NCI-H2081 treated with DMSO at 0.1 percent for 48 hours (cell line): Measurements from ENCODE around the gene CCDC50.

Experiments used
- DNase-seq: peaks from one replicate; lab custom pipeline; 2025; lab: John Stamatoyannopoulos, UW

The CCDC50 gene

DNA sequence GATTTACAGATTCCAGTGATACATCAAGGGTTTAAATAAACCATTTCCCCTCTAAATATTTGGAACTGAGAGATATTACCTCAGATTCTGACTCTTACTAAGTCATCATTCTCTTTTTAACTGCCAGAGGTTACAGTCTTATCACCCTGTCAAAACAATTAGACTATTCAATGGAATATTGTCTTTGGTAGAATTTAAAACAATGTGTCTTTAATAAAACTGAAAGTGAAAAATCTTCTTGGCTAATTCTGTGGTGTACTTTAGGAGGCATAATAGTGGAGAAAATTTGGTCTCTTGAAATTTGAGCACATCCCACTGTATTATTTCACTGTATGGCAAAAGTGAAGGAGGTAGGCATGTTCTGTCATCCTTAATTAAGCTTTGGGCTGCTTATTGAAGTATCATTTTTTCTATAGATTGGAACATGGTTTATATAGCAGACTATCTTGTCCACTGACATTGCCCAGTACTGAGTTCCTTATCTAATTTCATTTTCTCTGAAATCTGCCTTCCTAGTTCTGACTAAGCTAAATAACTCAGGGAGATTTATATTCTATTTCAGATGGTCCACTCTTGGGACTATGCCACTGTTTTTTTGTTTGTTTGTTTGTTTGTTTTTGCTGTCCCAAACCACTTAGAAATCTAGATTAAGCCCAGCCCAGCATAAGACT, 49.1 kb downstream of the CCDC50 start:
- DNase-seq = no peak

DNA sequence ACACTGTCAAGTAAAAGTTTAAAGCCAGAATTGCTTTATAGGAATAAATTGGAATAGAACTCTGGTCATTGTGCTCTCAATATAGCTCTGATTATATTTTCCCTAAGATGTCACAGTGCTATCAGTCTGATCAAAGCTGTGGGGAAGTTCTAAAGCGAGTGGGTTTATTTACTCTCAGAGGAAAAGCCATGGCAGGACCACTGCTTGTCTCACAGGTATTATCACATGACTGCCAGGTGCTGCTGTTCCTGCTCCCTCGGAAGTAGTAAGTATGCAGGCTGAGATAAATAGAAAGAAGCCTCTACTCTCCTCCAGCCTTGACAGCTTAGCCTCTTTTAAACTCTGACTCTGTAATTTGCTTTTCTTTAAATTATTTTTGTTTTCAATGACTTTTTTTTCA, 50.3 kb downstream of the CCDC50 start:
- DNase-seq = no peak

DNA sequence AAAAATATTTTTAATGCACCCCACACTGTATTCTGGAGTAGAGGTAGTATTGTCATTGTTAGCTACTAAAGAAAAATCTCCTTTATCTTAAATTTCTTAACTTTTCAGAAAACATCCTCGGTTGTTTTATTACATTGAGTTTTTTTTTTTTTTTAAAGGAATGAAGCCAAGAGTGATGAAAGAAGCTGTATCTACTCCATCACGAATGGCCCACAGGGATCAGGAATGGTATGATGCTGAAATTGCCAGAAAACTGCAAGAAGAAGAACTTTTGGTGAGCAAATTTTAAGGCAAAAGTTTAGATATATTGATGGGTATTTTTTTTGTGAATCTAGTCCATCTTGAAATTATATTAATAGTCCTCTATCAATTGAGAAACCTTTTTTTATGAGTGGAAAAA, 50.8 kb downstream of the CCDC50 start:
- DNase-seq = no peak

DNA sequence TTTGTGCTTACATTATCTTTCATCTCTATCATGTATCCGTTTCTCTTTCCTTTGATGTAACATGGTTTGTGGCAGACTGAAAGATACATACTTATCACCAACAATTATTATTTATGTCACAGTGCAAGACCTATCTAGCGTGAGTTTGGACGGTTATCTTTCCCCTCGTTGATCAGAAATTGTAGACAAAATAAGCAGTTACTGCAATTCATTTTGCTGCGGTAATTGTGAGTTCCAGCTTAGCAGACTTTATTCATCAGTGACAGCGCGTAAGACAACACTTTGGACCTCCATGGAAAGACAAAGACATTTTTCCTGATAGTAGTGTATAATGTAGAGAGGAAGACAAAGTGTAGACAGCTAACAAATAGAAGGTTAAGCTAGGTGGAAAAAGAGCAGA, 52.1 kb downstream of the CCDC50 start:
- no peak for DNase-seq

DNA sequence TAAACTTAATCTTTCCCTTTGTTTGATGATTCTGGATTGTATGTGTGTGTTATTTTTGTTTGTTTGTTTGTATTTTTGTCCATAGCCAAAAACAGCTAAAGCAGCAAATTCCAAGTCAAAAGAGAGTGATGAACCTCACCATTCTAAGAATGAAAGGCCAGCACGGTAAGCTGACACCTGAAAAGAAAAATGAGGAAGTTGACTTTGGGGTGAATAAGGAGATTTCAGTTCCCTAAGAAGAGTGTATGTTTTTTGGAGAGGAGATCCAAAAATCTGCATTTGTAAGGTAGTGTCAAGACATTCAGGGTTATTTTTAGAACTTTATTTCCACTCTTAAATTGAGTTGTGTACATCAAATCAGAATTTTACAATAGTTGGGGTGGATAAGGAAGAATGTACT, 53.5 kb downstream of the CCDC50 start:
- DNase-seq = no peak

DNA sequence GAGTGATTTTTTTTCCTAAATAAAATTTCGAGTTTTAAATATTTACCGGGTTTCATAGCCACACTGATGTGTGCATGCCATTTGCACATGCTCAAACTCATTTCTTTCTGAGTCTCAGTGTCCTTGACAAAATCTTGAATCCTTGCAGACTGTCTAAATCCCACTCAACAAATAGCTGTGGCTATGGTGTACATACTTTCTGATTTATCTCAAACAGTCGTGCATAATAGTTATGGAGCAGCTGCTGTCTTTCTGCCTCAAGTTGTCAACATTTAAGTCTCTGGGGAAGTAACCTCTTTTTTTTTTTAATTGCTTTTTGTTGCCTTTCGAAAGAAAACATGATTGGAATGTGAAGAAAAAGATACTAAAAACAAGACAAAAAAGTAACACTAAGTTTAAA, 53.9 kb downstream of the CCDC50 start:
- DNase-seq = no peak

DNA sequence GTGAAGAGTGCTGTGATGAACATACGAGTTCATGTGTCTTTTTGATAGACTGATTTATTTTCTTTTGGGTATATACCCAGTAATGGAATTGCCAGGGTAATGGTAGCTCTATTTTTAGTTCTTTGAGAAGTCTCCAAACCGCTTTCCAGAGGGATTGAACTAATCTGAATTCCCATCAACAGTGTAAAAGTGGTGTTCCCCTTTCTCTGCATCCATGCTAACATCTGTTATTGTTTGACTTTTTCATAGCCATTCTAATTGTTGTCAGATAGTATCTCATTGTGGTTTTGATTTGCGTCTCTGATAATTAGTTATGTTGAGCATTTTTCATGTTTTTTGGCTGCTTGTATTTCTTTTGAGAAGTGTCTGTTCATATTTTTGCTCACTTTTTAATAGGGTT, 55.9 kb downstream of the CCDC50 start:
- DNase-seq = no peak

DNA sequence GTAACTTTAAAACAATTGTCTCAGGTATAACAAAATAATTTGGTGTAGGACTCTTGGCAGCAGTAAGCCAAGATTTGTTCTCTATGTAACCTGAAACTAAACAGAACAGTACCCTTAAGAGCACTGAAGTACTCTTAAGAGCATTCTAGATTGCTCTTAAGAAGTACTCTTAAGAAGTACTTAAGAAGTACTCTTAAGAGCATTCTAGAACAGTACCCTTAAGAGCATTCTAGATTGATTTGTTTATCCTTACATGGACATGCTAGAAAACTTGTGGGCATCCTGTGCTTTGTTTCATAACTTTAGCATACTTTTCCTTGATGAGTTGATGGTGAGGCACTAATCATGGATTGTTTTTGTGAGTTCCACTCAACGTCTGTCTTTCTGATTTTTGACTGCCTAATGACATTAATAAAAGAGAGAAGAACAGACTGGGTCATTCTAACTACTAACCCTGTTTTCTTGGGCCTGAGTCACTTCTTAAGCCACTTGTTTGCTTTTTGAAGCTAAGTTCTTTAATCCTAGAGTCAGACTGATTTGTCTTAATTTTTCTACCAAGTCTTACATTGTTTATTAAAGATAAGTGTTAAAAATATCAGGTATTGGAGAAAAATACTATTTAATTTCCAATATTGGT, 58.4 kb downstream of the CCDC50 start:
- no peak for DNase-seq

DNA sequence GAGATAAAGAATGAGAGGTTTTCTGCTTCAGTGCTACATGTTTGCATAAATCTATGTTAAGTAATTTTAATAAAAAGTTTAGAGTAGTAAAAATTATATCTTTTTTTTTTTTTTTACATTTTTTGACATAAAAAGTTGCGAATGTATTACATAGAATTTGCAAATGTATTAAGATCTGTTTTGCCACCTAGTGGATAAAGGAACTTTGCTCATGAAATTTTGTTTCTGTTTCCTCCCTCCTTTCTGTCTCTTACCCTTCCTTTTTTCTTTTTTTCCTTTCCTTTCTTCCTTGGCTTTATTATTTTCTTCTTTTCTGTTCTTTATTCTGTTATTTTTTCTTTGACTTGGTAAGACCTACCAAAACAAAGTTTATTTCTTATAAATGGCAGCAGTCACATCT, 59.6 kb downstream of the CCDC50 start:
- no peak for DNase-seq

DNA sequence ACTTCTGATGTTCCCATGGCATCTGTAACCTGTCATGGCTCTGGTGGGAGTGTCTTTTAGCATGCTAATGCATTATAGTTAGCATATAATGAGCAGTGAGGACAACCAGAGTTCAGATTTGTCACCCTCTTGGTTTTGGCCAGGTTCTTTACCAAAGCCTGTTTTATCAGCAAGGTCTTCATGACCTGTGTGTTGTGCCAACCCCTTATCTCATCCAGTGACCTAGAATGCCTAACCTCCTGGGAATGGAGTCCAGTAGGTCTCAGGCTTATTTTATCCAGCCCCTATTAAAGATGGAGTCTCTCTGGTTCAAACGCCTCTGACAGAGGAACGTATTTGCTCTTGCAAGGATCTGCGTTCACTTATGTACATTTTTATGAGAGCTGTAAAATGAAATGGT, 61.4 kb downstream of the CCDC50 start:
- no peak for DNase-seq

DNA sequence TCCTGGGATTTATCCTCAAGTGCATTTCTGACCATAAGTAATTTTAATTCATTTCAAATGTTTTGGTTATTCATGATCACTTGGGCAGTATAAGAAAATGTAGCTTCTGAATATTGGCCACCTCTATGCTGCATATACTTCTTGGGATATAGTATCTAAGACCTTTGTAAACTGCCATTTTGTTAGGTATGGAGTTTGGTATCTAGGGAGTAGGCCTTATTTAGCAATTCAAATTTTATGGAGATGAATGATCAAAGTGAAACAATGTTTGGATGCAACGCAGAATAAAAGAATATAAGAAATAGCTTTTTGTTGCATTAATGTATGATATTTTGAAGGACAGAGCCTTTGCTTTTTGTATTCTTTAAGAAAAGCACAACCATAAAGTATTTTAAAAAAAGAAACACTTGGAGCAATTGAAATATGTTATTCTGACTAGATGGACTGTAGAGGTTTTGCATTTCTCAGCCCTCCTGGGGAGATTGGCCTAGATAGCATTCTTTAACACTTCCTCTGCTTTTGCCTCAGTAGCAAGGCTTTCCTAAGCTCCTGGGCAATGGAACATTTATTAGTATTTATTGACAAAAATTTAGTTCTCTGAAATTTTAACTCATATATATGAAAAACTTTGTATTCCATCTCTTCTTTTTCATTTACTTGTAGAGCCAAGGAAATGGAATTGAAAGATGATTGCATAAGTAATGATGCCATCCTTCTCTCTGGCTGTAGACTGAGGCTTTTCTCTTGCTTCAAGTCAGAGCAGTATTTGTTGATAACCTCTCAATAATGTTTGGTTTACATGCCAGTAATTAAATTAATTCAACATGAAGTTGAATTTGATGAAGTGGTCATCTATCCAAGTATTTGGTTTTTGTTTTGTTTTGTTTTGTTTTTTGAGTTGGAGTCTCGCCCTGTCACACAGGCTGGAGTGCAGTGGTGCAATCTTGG, 62.9 kb downstream of the CCDC50 start:
- DNase-seq = no peak

DNA sequence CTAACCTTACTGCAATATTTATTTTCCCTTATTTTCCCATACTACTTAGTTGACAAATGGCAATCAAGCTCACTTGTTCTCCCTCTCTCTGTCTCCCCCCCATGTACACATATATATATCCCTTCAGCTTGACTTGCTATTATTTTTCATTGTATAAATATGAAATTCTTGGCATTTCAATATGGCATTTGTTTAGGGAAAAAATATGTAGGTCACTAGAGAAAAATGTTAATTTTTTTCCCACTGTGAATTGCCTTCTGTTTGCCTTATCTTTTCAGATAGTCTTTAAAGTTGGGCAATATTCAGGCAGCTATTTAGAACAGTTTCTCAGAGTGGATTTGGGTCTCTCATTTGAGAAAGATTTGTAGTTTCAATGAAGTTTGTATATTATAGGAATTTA, 64.0 kb downstream of the CCDC50 start:
- no peak for DNase-seq

DNA sequence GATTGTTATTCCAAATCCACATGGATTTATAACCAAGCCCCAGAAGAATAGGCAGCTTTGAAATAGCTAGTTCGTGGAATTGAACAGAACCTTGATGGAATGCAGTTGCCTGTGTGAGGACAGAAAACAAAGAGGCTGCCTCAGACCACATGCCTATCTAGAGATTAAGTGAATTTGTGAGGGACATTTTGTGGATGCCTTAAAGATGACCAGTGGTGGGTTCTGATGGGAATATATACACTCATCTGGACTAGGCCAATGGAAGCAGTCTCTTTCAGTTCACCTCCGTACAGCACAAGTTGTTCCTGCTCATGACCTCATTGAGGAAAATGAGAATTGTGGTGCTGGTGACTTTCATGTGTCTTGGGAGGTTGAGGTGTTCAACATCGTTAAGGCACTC, 68.6 kb downstream of the CCDC50 start:
- DNase-seq = no peak

DNA sequence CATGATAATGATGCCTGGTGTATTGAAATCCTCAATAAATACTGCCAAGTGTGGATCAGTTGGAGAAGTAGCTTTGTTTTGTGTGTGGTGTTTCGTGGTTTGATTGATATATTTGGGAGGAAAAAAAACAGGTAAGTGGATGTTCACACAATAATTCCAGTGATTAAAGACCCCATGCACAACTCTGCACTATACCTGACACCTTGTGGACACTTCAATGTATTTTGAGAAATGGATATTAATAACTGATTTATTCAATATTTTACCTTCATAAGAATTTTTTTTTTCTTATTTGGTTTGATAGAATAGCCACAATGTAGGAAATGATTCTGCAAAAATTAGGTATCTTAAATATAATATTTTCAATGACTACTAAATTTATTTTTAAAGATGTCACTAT, 69.4 kb downstream of the CCDC50 start:
- DNase-seq = no peak

DNA sequence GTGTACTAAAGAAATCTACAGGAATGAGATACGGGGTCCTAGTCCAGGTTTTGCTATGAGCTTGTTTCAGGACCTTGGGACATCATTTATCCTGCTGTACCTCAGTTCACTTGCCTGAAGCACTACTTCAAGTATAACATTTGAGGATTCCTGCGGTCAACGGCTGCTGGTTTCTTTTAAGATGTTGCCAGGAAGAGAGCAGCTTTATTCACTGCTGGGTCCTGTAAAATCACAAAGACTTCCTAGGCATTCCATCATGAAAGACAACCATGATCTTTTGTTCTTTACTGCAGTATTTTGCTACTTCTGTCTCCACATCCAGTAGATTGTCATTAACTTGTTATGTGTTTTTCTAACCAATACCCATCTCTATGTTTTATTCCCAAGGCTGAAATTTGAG, 70.7 kb downstream of the CCDC50 start:
- no peak for DNase-seq

DNA sequence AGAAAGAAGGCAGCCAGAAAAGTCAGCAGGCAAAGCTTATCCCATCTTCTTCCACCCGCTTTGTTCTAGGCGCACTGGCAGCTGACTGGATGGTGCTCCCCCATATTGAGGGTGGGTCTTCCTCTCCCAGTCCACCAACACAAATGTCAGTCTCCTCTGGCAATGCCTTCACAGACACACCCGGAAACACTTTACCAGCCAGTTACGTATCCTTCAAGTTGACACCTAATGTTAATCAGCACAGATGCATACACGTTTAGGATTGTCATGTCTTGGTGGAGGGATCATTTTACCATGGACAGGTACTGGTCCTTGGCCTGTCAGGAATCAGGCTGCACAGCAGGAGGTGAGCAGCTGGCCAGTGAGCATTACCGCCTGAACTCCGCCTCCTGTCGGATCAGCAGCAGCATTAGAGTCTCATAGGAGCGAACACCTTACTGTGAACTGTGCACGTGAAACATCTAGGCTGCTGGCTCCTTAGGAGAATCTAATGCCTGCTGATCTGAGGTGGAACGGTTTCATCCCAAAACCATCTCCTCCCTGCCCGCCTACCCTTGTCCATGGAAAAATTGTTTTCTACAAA, 72.7 kb downstream of the CCDC50 start:
- no peak for DNase-seq

DNA sequence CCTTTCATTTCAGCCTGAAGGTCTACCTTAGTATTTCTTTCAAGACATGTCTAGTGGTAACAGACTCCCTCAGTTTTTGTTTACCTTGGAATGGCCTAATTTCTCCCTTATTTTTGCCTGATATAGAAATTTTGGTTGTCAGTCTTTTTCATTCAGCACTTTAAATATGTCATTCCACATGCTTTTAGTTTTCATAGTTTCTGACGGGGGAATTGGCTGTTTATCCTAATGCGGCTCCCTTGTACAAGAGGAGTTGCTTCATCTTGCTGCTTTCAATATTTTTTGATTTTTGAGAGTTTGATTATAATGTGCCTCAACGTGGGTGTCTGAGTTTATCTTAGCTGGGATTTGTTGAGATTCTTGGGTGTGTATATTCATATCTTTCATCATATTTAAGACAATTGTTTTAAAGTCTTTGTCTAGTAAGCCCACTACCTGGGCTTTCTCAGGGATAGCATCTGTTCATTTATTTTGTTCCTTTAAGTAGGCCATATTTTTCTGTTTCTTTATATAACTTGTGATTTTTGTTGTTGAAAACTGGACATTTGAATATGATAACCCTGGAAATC, 80.7 kb downstream of the CCDC50 start:
- DNase-seq = no peak

DNA sequence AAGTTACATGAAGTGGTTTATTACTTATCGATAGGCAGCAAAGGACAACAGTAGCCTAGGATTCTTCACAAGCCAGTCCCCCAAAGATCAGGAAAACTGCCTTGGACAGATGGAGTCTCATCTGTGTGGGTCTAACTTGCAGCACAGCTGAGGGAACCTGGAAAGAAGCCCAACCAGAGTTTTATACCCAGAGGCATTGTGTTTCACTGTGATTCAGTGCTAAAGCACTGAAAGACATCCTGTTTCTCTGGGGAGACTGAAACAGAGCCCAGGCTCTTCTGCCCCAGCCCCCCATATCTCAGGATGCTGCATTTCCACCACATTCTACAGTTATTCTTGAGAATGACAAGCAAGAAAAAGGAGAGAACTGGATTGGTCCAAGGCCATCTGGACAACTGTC, 83.6 kb downstream of the CCDC50 start:
- DNase-seq = no peak

DNA sequence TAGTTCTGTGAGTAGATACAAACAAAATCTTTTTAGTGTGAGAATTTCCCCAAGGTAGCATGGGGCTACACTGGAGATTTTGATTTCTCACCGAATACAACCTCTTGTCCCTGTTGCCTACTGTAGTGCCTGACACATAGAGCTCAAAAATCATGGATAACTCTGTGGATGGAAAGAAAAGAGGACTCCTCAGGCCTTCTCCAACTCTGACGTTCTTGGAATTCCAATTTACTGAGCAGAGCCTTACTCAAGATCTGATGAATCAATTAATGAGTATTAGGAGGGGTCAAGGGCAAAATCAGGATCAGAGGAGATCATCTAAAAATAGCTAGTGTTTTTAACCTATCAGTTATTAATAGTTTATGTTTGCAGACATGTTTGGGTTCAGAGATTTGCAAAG, 85.1 kb downstream of the CCDC50 start:
- DNase-seq = no peak

DNA sequence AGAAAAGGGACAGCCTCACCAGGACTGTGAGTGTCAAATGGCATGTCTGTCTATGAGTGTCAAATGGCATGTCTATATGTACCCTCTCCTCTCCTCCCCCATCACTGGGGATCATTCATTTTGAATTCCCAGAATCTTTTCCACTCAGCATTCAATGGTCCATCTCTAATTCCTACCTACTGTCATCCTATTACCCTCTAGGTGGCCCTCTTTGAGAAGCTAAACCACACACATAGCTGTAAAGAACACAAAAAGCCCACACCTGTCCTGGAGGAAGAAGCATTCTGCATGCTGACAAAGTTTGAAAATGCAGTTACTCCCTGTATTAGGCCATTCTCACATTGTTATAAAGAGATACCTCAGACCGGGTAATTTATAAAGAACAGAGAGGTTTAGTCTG, 85.5 kb downstream of the CCDC50 start:
- DNase-seq = no peak

DNA sequence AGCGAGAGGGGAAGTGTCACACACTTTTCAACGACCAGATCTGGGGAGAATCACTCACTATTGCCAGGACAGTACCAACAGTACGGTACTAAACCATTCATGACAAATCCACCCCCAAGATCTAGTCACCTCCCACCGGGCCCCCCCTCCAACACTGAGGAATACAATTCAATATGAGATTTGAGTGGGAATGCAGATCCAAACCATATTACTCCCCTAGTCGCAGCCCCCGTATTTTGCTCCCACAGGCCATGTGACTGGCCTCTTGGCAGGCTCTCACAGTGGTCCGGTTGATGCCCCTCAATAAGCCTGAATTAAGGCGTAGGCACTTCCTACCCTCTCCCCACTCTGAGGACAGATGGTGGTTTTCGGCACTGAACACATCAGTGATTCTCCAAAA, 86.4 kb downstream of the CCDC50 start:
- no peak for DNase-seq

DNA sequence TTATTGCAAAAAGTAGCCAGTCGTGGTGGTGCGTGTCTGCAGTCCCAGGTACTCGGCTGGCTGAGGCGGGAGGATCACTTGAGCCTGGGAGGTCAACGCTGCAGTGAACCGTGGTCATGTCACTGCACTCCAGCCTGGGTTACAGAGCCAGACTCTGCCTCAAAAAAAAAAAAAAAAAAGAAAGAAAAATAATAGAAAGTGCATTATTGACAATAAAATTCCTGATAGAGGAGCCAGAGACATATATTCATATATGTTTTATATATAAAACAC, 88.2 kb downstream of the CCDC50 start:
- DNase-seq = no peak

DNA sequence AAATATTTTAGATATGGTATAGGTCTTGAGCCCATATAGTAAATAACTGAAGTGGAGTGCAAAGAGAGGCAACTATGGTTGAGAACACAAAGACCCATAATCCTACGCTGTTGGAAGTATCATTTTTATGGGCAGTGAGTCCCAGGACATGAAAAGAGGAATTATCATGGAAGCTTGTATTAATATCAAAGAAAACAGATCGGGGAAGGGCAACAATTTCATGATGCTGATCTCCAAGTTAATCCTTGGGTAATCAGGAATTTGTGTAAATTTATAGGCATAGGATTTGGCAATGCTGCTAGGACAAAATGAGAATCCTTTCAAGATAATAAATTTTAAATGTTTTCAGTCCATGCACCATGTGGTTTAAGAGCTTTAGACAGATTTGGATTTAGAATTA, 91.6 kb downstream of the CCDC50 start:
- no peak for DNase-seq
